Stimulated activated memory B cell treated with anti-CD40 and anti-IgM and Interleukin-4, amounts not matched to agents 10 μg/mL and 1 μg/mL and 100 μg/mL, for 72 hours (primary cell): Measurements from ENCODE around the gene GPR161.
"Not testable (repeated sequence)": the region's sequence is repeated elsewhere in the genome, so short reads cannot be mapped to it uniquely, and the experiment has no call there.

Experiments
- ATAC-seq: fragments of 150-1000 bp; cut with Tn5 transposase; 2 replicates; pipeline ENCODE4 v1.10.0; 2021
- H3K27ac Mint-ChIP-seq: one replicate; pipeline ENCODE4 v1.8.0; 2022; ENCODE audit warnings: mild to moderate bottlenecking, mixed read lengths
- H3K27me3 Mint-ChIP-seq: one replicate; pipeline ENCODE4 v1.8.0; 2022; ENCODE audit warnings: mixed read lengths
- H3K36me3 Mint-ChIP-seq: one replicate; pipeline ENCODE4 v1.8.0; 2022; ENCODE audit warnings: mixed read lengths
- H3K4me1 Mint-ChIP-seq: one replicate; pipeline ENCODE4 v1.8.0; 2022; ENCODE audit warnings: mixed read lengths
- H3K4me3 Mint-ChIP-seq: one replicate; pipeline ENCODE4 v1.8.0; 2022; ENCODE audit warnings: mild to moderate bottlenecking, moderate library complexity, mixed read lengths
- H3K9me3 Mint-ChIP-seq: one replicate; pipeline ENCODE4 v1.8.0; 2022; ENCODE audit warnings: mixed read lengths

Gene GPR161

DNA sequence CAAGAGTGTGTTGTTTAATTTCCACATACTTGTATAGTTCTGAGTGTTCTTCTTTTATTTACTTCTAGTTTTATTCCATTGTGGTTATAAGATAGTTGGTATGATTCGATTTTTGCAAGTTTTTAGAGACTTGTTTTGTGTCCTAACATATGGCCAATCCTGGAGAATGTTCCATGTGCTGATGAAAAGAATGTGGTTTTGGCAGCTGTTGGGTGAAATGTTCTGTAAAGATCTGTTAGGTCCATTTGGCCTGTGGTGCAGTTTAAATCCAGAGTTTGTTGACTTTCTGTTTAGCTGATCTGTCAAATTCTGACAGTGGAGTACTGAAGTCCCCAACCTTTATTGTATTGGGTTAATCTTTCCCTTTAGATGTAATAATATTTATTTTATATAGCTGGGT lies 22.5 kb upstream of the GPR161 start:
- Mint-ChIP-seq H3K9me3 (peaks cover 32% of the 10 kb centered on the region), H3K27me3 (no peaks in the 10 kb centered on the region), H3K36me3 (peaks cover 27% of the 10 kb centered on the region), H3K4me1 (peaks cover 18% of the 10 kb centered on the region), H3K4me3 (no peak overlapping the region), H3K27ac (no peak overlapping the region)
- ATAC-seq, result no peak

DNA sequence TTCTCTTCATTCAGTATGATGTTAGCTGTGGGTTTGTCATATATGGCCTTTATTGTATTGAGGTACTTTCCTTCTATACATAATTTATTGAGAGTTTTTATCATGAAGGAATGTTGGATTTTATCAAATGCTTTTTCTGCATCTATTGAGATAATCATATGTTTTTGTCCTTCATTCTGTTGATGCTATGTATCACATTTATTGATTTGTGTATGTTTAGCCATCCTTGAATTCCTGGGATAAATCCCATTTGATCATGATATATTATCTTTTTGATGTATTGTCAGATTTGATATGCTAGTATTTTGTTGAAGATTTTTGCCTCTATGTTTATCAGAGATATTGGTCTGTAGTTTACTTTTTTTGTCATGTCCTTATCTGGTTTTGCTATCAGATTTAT lies 20.9 kb upstream of the GPR161 start:
- Mint-ChIP-seq H3K4me3 (no peak overlapping the region), H3K27ac (no peak overlapping the region), H3K4me1 (peaks cover 8% of the 10 kb centered on the region), H3K9me3 (peaks cover 32% of the 10 kb centered on the region), H3K36me3 (peaks cover 27% of the 10 kb centered on the region), H3K27me3 (no peaks in the 10 kb centered on the region)
- ATAC-seq, result no peak

DNA sequence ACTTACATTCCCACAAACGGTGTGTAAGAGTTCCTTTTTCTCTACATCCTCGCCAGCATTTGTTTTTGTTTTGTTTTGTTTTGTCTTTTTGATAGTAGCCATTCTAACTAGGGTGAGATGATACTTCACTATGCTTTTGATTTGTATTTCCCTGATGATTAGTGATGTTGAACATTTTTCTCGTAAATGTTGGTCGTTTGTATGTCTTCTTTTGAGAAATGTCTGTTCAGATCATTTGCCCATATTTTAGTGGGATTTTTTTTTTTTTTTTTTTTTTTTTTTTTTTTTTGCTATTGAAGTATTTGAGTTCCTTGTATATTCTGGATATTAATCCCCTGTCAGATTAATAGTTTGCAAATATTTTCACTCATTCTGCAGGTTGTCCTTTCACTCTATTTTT lies 19.2 kb upstream of the GPR161 start:
- no peak for ATAC-seq
- Mint-ChIP-seq H3K36me3 (peaks cover 27% of the 10 kb centered on the region), H3K27ac (no peak overlapping the region), H3K4me1 (peaks cover 8% of the 10 kb centered on the region), H3K9me3 (peaks cover 30% of the 10 kb centered on the region), H3K4me3 (no peak overlapping the region), H3K27me3 (no peaks in the 10 kb centered on the region)

DNA sequence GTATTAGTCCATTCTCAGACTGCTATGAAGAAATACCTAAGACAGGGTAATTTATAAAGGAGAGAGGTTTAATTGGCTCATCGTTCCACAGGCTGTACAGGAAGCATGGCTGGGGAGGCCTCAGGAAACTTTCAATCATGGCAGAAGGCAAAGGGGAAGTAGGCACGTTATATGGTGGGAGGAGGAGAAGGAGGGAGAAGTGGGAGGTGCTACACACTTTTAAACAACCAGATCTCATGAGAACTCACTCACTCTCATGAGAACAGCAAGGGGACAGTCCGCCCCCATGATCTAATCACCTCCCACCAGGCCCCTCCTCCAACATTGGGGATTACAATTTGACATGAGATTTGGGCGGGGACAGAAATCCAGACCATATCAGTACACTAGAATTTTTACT lies 18.0 kb upstream of the GPR161 start:
- H3K9me3 Mint-ChIP-seq, result peaks cover 21% of the 10 kb centered on the region
- H3K27ac Mint-ChIP-seq, H3K4me1 Mint-ChIP-seq, H3K27me3 Mint-ChIP-seq, H3K4me3 Mint-ChIP-seq, ATAC-seq: not testable (repeated sequence)
- peaks cover 17% of the 10 kb centered on the region for H3K36me3 Mint-ChIP-seq

DNA sequence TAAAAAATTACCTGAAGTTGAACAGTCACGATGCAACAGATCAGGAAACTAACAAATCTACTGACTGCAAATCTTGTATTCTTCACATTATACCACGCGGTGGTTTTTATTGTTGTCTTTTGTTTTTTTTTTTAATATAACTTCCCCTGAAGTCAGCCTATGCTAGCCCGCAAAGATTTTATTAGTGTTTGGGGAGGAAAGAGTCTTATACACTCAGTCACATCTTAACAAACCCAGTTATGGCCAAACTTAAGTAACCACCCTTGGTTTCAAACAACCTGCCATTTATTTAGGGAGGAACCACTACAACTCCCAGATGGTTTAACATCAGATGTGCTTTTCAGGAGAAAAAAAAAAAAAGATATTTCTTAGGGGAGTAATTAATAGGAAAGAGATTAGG lies 15.2 kb upstream of the GPR161 start:
- no peak for ATAC-seq

DNA sequence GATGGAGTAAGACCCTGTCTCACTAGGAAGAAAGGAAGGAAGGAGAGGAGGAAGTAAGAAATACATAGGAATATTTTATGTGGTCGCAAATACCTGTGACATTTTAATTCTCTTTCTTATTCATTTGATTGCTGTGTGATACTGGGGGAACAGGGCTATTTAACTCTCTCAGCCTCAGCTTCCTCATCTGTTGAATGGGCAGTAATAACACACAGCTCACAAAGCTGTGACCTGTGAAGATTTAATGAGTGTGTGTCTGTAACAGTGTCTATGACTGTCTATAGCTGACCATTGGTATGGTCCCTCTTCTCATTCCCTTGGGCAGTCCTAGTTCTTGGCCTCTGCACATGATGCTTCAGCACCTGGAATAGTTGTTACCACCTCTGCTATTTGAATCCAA lies 13.6 kb upstream of the GPR161 start:
- H3K9me3 Mint-ChIP-seq, result peaks cover 4% of the 10 kb centered on the region
- no peak overlapping the region for H3K4me3 Mint-ChIP-seq
- peaks cover 20% of the 10 kb centered on the region for H3K4me1 Mint-ChIP-seq
- H3K36me3 Mint-ChIP-seq, result no peaks in the 10 kb centered on the region
- H3K27ac Mint-ChIP-seq, result no peak overlapping the region
- H3K27me3 Mint-ChIP-seq, result no peaks in the 10 kb centered on the region
- ATAC-seq, result no peak

More for the DNA sequence above, 15.2 kb upstream of the GPR161 start:
- Mint-ChIP-seq H3K4me1 (peaks cover 14% of the 10 kb centered on the region), H3K36me3 (no peaks in the 10 kb centered on the region), H3K9me3 (peaks cover 6% of the 10 kb centered on the region), H3K27me3 (no peaks in the 10 kb centered on the region), H3K4me3 (no peak overlapping the region), H3K27ac (no peak overlapping the region)

DNA sequence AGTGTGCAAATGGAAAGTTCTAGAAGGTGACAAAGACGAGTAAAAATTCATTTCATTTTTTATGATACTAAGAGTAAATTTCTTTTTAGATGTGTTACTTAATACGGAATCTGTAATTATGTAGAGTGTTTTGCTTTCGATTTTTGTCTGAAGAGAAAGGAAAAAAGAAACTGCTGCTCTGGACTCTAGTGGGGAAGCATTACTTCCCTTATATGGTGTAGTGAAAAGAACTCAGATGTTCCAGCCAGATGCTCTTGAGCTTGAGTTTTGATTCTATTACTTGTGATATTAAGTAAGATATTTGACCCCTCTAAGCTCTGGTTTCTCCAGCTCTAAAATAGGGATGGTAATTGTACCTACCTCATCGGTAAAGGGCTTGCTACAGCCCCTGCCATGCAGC lies 12.2 kb upstream of the GPR161 start:
- H3K27ac Mint-ChIP-seq, result peak overlapping the region; percentile 62
- no peak overlapping the region for H3K4me3 Mint-ChIP-seq
- H3K9me3 Mint-ChIP-seq, result no peaks in the 10 kb centered on the region
- H3K27me3 Mint-ChIP-seq, result no peaks in the 10 kb centered on the region
- no peaks in the 10 kb centered on the region for H3K36me3 Mint-ChIP-seq
- peaks cover 16% of the 10 kb centered on the region for H3K4me1 Mint-ChIP-seq
- ATAC-seq, result no peak

DNA sequence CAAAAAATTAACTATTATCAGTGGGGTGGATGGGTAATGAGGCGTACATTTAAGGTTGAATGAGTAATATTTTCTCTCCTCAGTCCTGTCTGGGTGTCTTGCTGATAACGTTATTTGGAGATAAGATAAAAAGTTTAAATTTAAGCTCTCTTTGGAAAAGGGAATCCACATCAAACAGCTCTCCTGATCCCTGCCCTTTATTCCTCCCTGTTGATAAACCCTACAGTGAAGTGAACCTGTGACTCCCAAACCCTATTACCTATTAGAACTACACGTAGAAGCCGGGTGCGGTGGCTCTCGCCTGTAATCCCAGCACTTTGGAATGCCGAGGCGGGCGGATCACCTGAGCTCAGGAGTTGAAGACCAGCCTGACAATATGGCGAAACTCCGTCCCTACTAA lies 9.9 kb upstream of the GPR161 start:
- Mint-ChIP-seq H3K36me3 (no peaks in the 10 kb centered on the region), H3K9me3 (no peaks in the 10 kb centered on the region), H3K4me1 (peaks cover 16% of the 10 kb centered on the region), H3K27ac (peak overlapping the region; percentile 47), H3K4me3 (peak overlapping the region; percentile 34), H3K27me3 (no peaks in the 10 kb centered on the region)
- no peak for ATAC-seq

DNA sequence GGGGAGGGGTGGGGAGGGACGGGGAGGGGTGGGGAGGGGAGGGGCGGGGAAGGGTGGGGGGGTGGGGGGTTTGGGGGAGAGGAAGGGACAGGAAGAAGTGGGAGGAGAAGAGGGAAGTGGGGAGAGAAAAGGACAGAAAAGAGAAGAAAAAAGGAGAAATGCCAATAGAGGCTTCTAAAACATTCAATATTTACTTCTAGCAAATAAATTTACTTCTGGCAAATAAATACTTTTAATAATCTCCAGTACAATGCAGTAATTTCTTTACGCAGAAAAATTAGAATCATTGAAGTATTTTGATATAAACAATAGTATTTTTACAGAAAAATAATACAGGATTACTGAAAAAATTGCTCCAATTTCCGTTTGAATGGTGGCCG lies 9.4 kb upstream of the GPR161 start:
- peaks cover 16% of the 10 kb centered on the region for H3K4me1 Mint-ChIP-seq
- no peaks in the 10 kb centered on the region for H3K9me3 Mint-ChIP-seq
- no peaks in the 10 kb centered on the region for H3K36me3 Mint-ChIP-seq
- no peaks in the 10 kb centered on the region for H3K27me3 Mint-ChIP-seq
- ATAC-seq, result no peak
- H3K4me3 Mint-ChIP-seq, result peak overlapping the region; percentile 53
- peak overlapping the region; percentile 47 for H3K27ac Mint-ChIP-seq

DNA sequence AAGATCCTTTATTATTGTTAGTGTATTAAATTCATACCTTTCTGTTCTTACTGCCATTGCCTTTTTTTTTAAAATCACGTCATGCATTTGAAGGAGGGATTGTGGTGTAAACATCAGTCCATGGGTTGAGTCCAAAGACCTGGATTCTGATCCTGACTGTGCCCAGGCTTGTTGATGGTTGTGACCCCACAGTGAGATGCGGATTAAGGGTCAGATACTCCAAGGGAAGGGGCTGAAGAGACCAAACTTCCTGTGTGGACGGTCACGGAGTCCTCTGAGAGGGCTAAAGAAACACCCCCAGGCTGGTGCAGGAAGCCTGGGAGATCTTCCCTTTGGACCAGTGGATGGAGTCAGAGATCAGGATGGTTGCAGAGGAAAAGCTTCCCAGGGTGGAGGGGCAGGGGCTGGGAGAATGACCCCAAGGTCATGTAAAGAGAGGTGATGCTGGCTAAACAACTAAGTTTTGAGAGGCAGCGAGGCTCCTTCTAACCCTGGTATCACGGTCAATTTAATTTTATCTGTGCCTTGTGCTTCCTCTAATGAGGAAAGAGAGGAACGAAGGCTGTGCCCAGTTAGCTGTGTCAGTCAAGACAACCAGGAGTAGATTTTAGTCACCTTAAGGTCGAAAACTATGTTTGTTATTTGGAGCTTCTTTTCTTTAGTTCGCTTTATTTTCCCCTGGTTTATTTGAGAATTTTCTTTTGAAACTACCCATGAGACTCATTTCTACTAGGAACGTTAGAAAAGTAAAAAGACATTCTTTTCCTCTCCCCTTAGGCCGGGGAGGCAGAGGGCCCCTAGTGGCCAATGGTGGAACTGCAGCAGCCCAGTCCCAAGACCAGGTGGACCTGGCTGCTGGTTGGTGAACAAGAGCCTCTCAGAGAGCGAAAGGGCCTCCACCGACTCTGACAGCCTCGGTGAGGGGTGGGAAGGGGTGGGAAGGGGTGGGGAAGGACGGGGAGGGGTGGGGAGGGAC lies 8.7 kb upstream of the GPR161 start:
- Mint-ChIP-seq H3K27ac (peak overlapping the region; percentile 47), H3K4me3 (peak overlapping the region; percentile 68), H3K9me3 (no peaks in the 10 kb centered on the region), H3K27me3 (no peaks in the 10 kb centered on the region), H3K4me1 (peaks cover 16% of the 10 kb centered on the region), H3K36me3 (no peaks in the 10 kb centered on the region)
- peak; percentile 98 for ATAC-seq

DNA sequence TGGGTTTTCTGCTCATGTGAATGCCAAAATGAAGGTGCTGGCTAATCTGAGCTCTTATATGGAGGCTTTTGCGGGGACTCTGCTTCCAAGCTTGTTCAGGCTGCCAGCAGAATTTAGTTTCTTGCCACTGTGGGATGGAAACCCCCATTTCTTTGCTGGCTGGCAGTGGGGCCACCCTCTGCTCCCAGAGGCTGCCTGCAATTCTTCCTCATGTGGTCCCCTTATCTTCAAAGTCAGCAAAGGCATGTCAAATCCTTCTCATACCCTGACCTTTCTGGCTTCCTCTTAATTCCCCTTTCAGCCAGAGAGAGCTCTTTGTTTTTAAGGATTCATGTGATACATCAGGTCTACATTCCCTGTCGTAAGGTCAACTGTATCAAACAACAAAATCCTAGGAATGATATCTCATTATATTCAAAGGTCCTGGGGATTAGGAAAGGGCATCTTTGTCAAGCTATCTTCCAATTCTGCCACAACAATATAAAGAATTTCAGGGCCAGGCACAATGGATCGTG lies 5.2 kb upstream of the GPR161 start:
- Mint-ChIP-seq H3K4me1 (peaks cover 16% of the 10 kb centered on the region), H3K9me3 (no peaks in the 10 kb centered on the region), H3K27me3 (peaks cover 7% of the 10 kb centered on the region), H3K36me3 (no peaks in the 10 kb centered on the region), H3K4me3 (no peak overlapping the region), H3K27ac (no peak overlapping the region)
- no peak for ATAC-seq

DNA sequence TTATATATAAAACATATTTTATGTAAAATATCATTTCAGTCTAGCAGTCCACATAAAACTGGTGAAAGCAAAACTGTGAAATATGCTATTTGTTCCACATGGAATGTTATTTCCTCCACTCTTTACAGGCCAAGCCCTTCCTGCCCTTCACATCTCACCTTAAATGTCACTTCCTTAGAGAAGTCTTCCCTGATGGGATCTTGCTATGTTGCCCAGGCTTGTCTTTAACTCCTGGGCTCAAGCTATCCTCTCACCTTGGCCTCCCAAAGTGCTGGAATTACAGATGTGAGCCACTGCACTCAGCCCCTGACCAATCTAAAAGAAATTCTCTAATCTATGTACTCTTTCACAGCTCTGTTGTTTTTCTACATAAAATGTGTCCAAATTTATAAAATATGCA lies 2.3 kb upstream of the GPR161 start:
- H3K4me3 Mint-ChIP-seq, result no peak overlapping the region
- peaks cover 27% of the 10 kb centered on the region for H3K27me3 Mint-ChIP-seq
- H3K9me3 Mint-ChIP-seq, result no peaks in the 10 kb centered on the region
- H3K36me3 Mint-ChIP-seq, result no peaks in the 10 kb centered on the region
- peaks cover 22% of the 10 kb centered on the region for H3K4me1 Mint-ChIP-seq
- H3K27ac Mint-ChIP-seq, result no peak overlapping the region
- no peak for ATAC-seq

DNA sequence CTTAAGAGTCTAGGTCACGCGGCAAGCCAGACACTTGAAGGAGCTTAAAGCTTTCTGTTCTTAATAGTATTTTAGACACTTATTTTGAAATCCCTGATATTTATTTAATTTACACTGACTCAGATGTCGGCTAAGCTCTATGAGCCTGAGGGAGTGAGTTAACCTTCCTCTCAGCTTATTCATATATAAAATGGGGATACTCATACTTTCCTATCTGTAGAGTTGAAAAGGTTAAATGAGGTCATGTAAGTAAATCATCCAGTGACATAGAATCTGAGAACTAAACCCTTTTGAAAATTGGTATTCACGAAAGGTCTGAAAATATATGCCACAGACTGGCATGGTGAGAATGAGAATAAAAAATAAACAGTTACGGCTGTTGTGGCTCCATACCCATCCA lies 1.4 kb upstream of the GPR161 start:
- Mint-ChIP-seq H3K27me3 (peaks cover 30% of the 10 kb centered on the region), H3K9me3 (no peaks in the 10 kb centered on the region)
- ATAC-seq, result no peak

DNA sequence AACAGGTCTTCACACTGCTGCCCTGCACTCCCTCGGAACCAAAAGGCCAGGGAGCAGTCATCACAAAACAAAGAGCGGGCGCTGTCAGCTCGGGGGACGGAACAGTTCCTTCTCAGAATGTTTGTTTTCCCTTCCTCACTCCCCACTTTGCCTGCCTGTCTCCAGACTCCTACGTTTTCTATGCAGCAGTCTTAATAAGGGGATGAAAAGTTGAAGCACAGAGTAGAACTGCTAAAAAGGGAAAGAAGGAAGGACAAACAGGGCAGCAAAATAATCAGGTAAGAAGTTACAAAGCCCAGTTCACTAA lies 738 bp upstream of the GPR161 start:
- peak overlapping the region; percentile 88 for H3K27ac Mint-ChIP-seq
- no peak for ATAC-seq
- H3K9me3 Mint-ChIP-seq, result no peaks in the 10 kb centered on the region
- no peaks in the 10 kb centered on the region for H3K36me3 Mint-ChIP-seq
- H3K27me3 Mint-ChIP-seq, result peaks cover 30% of the 10 kb centered on the region
- H3K4me3 Mint-ChIP-seq, result peak overlapping the region; percentile 90
- peaks cover 22% of the 10 kb centered on the region for H3K4me1 Mint-ChIP-seq

More for the DNA sequence above, 1.4 kb upstream of the GPR161 start:
- Mint-ChIP-seq H3K36me3 (no peaks in the 10 kb centered on the region), H3K4me1 (peaks cover 22% of the 10 kb centered on the region), H3K4me3 (no peak overlapping the region), H3K27ac (no peak overlapping the region)

DNA sequence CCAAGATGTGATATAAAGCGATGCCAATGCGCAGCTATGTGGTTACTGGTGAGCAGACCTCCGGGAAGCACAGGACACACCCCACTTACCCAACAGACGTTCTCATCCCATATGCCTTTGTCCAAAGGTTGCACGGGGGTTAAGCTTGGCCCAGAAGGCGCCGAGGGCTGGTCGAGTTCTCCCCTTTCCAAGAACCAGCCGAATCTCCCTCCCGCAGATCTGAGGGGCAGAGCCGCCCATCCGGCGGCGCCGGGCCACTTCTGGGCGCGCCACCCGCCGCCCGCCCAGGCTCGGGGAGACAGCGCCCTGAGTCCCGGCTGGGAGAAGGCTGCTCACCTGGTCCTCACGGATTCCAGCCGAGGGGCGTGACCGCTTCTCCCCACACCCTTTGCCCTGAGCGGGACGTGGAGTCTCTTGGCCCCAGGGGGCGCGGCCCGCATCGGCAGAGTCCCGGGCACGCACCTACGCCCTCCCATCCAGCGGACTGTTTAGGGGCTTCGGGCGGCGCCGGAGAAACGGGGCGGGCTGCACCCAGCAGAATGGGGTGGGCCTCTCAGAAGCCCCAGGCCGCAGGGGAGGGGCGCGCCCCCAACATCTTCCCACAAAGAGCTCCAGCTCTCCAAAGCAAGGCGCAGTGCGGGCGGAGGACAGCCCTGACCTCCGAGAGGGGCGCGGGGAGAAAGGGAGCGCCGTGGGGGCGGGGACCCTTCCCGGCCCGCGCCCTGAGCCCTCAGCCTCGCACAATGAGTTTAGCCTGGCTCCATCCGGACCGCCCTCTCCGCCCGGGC lies 615 bp downstream of the GPR161 start:
- ATAC-seq, result peak; percentile 51
- Mint-ChIP-seq H3K27me3 (peaks cover 40% of the 10 kb centered on the region), H3K4me1 (peaks cover 22% of the 10 kb centered on the region), H3K27ac (no peak overlapping the region), H3K4me3 (peak overlapping the region; percentile 75), H3K9me3 (no peaks in the 10 kb centered on the region), H3K36me3 (no peaks in the 10 kb centered on the region)
